ENCODE measurements around the gene GPATCH8.
"Not testable (repeated sequence)": the region's sequence is repeated elsewhere in the genome, so short reads cannot be mapped to it uniquely, and the experiment has no call there.

The GPATCH8 gene

GRCh38 chr17:44503147-44504029, at the start of gene GPATCH8:
GPATCH8 (minus strand) TSS chr17:44503406; CDS start chr17:44503370, 36 bp downstream.
- DNase-seq (ENCODE audit: low read depth in 3 of 3), result peak; percentile 78 to 94 (median 89)

- DNase-seq (ENCODE audit: low read depth in 3 of 3), result no peak
Observed at GRCh38 chr17:44552361-44552760, 49.2 kb upstream of the GPATCH8 start.

GRCh38 chr17:44549686-44550085, 46.5 kb upstream of the GPATCH8 start:
- no peak for DNase-seq (ENCODE audit: low read depth in 3 of 3)

GRCh38 chr17:44548376-44549230, 45.4 kb upstream of the GPATCH8 start:
- no peak for DNase-seq (ENCODE audit: low read depth in 3 of 3)

- no peak for DNase-seq (ENCODE audit: low read depth in 3 of 3)
Observed at GRCh38 chr17:44547625-44548267, 44.5 kb upstream of the GPATCH8 start.

GRCh38 chr17:44546671-44547606, 43.7 kb upstream of the GPATCH8 start:
- no peak for DNase-seq (ENCODE audit: low read depth in 3 of 3)

GRCh38 chr17:44543905-44544523, 40.8 kb upstream of the GPATCH8 start:
- no peak for DNase-seq (ENCODE audit: low read depth in 3 of 3)

GRCh38 chr17:44543213-44543904, 40.2 kb upstream of the GPATCH8 start:
- DNase-seq (ENCODE audit: low read depth in 3 of 3), result no peak

GRCh38 chr17:44541884-44542581, 38.8 kb upstream of the GPATCH8 start:
- DNase-seq (ENCODE audit: low read depth in 3 of 3), result no peak

GRCh38 chr17:44540246-44541084, 37.3 kb upstream of the GPATCH8 start:
- DNase-seq (ENCODE audit: low read depth in 3 of 3), result no peak

- no peak for DNase-seq (ENCODE audit: low read depth in 3 of 3)
Observed at GRCh38 chr17:44539673-44540072, 36.5 kb upstream of the GPATCH8 start.

GRCh38 chr17:44537922-44538321, 34.7 kb upstream of the GPATCH8 start:
- DNase-seq (ENCODE audit: low read depth in 3 of 3), result not testable (repeated sequence)

GRCh38 chr17:44536090-44536953, 33.1 kb upstream of the GPATCH8 start:
- no peak for DNase-seq (ENCODE audit: low read depth in 3 of 3)

- peak; percentile 71 to 88 (median 78) for DNase-seq (ENCODE audit: low read depth in 3 of 3)
Observed at GRCh38 chr17:44533533-44534246, 30.5 kb upstream of the GPATCH8 start.

- no peak for DNase-seq (ENCODE audit: low read depth in 3 of 3)
Observed at GRCh38 chr17:44530896-44531418, 27.8 kb upstream of the GPATCH8 start.

- no peak for DNase-seq (ENCODE audit: low read depth in 3 of 3)
Observed at GRCh38 chr17:44529864-44530263, 26.7 kb upstream of the GPATCH8 start.

Measured in stimulated activated CD4-positive, alpha-beta T cell treated with anti-CD3 and anti-CD28 coated beads, TNF-alpha, amount 100 ng/mL, for 24 hours (primary cell).